ENCODE measurements around the gene CPA1.

Gene CPA1

DNA sequence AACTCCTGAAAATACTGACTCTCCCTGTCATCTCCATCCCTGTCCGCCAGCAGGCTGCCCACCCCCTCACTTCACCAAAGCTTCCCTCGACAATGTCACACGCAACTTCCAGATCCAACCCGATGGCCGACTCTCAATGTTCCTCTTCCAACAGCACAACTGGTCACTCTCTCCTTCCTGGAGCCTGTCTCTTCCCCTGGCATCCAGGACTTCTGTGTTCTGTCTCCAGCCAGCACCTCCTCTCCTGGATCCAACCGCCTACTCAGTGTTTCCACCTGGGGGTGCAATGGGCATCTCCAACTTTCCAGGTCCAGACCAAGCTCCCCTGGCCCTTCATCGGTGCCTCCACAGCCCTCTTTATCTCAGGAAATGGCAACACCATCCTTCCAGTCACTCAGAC lies 27.1 kb upstream of the CPA1 start:
- in situ Hi-C loops (cut with HindIII; ENCODE audit: low sequenced_read_pairs), result loop anchor here (5.0 kb wide), 1 partner anchor 89 kb away; the partner anchor contains the start of gene CEP41

DNA sequence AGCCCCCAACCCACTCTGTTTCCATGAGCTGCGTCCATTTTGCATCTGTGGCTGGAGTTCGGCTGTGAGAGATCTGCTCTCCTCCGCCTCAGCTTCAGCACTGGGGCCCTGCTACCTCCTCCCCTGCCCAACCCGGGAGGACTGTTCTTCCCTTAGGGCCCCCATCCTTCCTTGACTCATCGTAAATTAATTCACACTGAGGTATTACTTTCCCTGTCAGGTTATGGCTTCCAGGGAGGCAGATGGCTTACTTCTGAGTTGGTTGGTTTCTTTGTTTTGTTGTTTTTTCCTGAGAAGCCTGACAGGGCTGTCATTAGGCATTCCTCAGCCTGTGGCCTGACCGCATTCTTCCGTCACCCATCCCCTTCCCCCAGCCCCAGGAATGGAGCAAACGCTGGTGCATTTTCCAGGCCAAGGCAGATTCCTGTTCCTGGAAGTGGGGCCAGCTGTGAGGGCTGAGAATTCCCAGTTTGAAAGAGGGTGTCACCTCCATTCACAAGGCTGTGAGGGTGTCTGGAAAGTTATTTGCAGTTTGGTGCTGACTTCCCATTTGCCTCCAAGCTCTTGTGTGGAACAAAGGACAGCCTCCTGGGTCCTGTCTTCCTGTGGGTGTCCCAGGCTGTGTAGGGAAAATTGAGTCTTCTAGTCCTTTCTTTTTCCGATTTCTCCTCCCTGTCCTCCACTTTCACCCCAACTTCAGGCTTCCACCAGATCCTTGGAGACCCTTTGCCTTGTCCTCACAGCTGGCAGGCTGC lies 24.0 kb upstream of the CPA1 start:
- in situ Hi-C loops (cut with HindIII; ENCODE audit: low sequenced_read_pairs), result no loop called here

GRCh38 chr7:130356876-130357611 lies 23.2 kb upstream of the CPA1 start:
- in situ Hi-C loops (cut with HindIII; ENCODE audit: low sequenced_read_pairs), result no loop called here

DNA sequence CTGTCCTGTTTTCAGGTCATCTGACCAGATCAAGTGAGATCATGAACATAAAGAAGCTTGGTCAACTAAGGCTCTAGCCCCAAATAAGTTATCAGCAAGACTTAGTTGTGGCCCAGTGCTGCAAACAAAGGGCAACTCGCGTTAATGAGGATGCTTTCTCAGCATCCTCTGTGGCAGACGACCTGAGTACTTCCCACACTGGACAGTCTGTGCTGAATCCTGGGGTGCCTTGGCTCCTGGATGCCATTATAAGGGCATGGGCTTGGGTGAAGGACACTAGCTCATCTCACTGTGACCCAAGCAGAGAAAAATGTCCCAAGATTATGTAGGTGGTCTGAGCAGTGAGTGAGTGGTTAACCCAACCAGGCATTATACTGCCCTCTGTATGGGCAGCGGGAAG lies 21.8 kb upstream of the CPA1 start:
- in situ Hi-C loops (cut with HindIII; ENCODE audit: low sequenced_read_pairs), result no loop called here

GRCh38 chr7:130359276-130359857 lies 20.9 kb upstream of the CPA1 start:
- in situ Hi-C loops (cut with HindIII; ENCODE audit: low sequenced_read_pairs), result no loop called here

GRCh38 chr7:130360518-130360917 lies 19.8 kb upstream of the CPA1 start:
- in situ Hi-C loops (cut with HindIII; ENCODE audit: low sequenced_read_pairs), result no loop called here

GRCh38 chr7:130361681-130362080 lies 18.6 kb upstream of the CPA1 start:
- in situ Hi-C loops (cut with HindIII; ENCODE audit: low sequenced_read_pairs), result no loop called here

GRCh38 chr7:130362251-130362816 lies 18.0 kb upstream of the CPA1 start:
- in situ Hi-C loops (cut with HindIII; ENCODE audit: low sequenced_read_pairs), result no loop called here

DNA sequence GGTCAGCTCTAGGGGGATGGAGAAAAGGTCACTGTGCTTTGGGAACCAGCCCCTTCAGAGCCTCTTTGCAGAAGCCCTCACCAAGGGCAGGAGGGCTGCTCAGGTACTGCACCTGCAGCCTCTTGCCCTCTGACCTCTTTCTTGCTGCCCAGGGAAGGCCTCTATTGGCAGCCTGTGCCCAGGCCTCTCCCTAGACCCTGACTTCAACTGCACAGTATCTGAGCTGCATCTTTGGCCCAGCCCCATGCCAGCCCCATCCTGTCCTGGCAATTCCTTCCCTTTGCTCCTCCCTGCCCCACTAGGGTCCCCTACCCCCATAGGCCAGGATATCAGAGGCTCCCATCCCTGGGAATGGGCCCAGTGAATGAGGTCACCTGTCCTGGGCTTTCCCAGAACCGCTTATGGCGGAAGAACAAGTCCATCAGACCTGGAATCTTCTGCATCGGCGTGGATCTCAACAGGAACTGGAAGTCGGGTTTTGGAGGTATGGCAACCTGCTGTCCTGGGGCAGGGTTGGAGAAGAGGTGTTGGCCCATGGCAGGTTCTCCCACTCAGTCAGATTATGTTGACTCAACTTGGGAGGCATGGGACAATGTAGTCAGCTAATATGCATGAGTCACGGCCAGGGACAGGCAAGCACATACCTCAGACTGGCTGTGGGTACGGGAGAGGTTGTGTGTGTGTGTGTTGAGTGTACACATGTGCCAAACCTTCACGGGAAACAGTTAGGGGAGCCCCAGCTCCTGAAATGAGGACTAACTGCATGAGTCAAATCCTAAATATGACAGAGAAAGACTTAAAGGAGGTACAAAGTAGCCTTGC lies 17.1 kb upstream of the CPA1 start:
- in situ Hi-C loops (cut with HindIII; ENCODE audit: low sequenced_read_pairs), result no loop called here

DNA sequence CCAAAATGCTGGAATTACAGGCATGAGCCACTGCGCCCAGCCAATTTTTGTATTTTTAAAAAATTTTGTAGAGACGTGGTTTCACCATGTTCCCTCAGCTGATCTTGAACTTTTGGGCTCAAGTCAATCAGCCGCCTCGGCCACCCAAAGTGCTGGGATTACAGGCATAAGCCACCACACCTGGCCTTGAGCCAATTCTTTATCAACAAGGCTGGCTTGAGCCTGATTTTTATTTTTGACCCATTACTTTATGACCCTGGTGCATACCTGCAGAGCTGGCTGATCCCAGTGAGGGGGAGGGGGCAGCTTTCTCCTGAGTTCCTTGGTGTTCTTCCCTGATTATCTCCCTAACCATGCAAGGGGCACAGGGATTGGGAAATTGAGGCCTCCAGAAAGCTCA lies 15.8 kb upstream of the CPA1 start:
- in situ Hi-C loops (cut with HindIII; ENCODE audit: low sequenced_read_pairs), result no loop called here

- in situ Hi-C loops (cut with HindIII; ENCODE audit: low sequenced_read_pairs), result no loop called here
These were observed 15.2 kb upstream of the CPA1 start for GRCh38 chr7:130365088-130365487.

- in situ Hi-C loops (cut with HindIII; ENCODE audit: low sequenced_read_pairs), result no loop called here
These were observed 14.5 kb upstream of the CPA1 start for GRCh38 chr7:130365511-130366441.

DNA sequence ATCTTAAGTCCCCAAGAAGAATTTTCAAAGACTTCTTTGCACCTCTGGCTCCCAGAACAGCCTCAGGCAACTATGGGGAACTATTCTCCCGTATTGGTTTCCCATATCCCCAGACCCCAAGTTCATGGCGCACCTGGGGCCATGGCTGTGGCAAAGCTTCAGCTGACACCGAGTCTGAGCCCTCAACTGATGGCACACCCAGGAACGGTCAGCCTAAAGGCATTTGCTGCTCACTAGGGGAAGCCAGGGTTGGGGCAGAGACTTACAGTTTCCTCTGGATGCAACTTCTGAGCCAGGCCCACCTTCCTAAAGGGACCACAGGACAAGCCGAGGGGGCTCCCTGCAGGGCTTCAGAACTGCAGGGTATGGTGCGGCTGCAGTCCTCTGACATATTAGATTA lies 13.7 kb upstream of the CPA1 start:
- in situ Hi-C loops (cut with HindIII; ENCODE audit: low sequenced_read_pairs), result no loop called here

GRCh38 chr7:130367088-130367755 lies 13.1 kb upstream of the CPA1 start:
- in situ Hi-C loops (cut with HindIII; ENCODE audit: low sequenced_read_pairs), result no loop called here

DNA sequence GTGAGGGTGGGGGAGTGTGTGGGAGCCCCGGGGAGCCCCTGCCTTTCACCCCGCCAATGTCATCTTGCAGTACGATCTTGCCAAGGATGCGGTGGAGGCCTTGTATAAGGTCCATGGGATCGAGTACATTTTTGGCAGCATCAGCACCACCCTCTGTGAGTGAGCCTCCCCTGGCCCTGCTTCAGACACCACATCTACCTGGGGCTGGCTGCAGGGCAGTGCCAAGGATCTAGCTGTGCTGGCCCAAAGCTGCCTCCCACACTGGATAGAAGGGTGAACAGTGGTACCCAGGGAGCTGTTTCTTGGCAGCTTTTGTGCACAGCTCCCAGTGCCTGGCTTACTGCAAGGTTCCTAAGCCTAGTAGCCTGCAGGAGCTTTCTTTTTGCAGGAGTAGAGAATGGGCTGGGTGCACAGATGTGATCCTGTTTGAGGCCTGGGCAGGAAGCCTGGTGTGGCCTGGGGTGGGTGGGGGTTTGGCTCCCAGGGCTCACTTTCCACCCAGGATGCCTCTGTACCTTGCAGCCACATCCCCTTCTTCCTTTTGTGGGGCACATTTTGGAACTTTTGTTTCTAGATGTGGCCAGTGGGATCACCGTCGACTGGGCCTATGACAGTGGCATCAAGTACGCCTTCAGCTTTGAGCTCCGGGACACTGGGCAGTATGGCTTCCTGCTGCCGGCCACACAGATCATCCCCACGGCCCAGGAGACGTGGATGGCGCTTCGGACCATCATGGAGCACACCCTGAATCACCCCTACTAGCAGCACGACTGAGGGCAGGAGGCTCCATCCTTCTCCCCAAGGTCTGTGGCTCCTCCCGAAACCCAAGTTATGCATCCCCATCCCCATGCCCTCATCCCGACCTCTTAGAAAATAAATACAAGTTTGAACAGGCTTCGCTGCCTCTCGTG lies 12.2 kb upstream of the CPA1 start:
- in situ Hi-C loops (cut with HindIII; ENCODE audit: low sequenced_read_pairs), result no loop called here

DNA sequence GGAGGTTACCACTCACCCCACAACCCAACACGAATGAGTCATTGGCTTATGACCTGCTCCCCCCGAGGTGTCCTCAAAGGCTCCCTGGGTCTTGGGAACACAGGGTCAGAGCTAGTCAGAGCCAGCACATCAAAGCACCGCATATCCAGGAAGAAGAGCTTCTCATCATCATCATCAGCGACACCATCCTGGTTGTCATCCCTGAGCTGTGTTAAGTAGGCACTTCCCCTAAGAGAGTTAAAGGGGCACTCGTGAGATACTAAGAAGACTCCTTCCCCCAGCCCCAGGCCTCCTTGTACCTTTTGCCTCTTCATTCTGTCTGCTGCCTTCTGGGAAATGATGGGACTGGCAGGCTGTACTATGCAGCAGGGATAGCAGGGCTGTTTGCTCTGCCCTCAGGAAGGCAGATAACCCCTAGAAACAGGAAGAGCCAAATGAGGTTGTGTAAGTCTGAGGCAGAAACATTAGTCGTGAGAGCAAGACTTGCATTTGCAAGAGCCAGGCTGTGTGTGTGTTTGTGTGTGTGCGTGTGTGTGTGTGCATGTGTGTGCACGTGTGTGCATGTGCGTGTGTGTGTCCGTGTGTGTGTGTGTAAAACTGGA lies 11.1 kb upstream of the CPA1 start:
- in situ Hi-C loops (cut with HindIII; ENCODE audit: low sequenced_read_pairs), result no loop called here

DNA sequence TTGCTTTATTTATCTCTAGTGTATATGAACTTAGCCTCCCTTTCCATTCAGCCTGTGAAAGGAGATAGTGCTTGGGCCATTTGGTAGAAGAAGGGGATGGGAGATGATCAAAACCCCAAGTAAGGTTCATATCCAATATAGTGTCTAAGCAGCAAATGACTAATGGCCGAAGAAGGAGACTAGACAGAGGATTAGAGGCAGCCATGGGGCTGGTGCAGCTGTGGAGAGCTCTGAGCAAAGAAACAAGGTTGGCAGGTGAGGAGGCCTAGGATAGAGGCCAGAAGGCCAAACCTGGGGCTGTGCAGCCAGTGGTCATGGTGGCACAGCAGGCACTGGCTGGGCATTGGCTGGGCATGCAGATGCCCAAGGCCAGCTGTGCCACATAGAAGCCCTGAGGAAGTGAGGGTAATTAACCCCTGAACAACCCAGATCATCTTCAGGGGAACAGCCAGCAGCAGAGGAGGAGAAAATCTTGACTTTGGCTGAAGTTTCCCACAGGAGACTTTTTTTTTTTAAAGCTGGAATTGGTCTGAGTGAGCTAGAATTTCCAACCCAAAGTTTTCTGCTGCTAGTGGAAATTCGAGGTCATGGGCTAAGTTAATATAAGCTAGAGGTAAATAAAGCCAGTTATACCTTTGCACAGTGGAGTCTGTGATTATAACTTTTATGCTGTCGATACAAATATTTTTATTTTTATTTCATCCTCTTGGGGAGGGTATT lies 10.3 kb upstream of the CPA1 start:
- in situ Hi-C loops (cut with HindIII; ENCODE audit: low sequenced_read_pairs), result no loop called here
